BJ (cell line): ENCODE data around the gene JMJD7. TPM values are rescaled to one million over a fixed set of nuclear protein-coding genes. Genes with fewer than 3 reads are reported as not detected.

Experiments used
- CTCF ChIA-PET: fragments of 350-600 bp; formaldehyde crosslinking; extraction: SDS; loops from one replicate; lab custom pipeline; 2021; ENCODE audit warnings: antibody characterized with exemption, inconsistent platforms; lab: Yijun Ruan, JAX
- POLR2A ChIA-PET: fragments of 300-600 bp; sonication (Branson Sonifier 250); formaldehyde crosslinking; extraction: SDS; loops from one replicate; lab custom pipeline; 2021; ENCODE audit warnings: antibody characterized with exemption; lab: Charles Lee
- DNase-seq: peaks from one replicate; pipeline ENCODE4 v3.0.0-alpha.2; 2011; ENCODE audit warnings: low read depth
- H3K27me3 ChIP-seq: 2 replicates; pipeline ENCODE4 v1.6.0; 2011; ENCODE audit warnings: low read length; ENCODE audit not compliant: control insufficient read depth, insufficient read depth
- H3K36me3 ChIP-seq: 2 replicates; pipeline ENCODE4 v1.5.1; 2011; ENCODE audit warnings: low read length; ENCODE audit not compliant: control insufficient read depth, insufficient read depth
- H3K4me3 ChIP-seq: 2 replicates; pipeline ENCODE4 v1.5.1; 2011; ENCODE audit warnings: low read depth, mild to moderate bottlenecking, control low read depth, low read length
- CTCF ChIP-seq: IDR thresholded peaks from 2 replicates; pipeline ENCODE4 v1.5.1; 2011; ENCODE audit warnings: low read depth, mild to moderate bottlenecking, control low read depth, inconsistent platforms, low read length, moderate library complexity; ENCODE audit not compliant: insufficient read depth
- polyA plus RNA-seq: library from polyadenylated mRNA; depleted of rRNA; stranded (reverse); fragments of >200 nt; gene quantifications from 2 replicates; pipeline ENCODE4 v1.2.3, GENCODE V29; 2011

Gene JMJD7
- polyA plus RNA-seq, 1 experiment = 3.4 TPM

GRCh38 chr15:41832208-41832607 is 4.3 kb downstream of the JMJD7 start:
- DNase-seq = no peak
- peaks cover 4% of the 10 kb centered on the region for H3K36me3 ChIP-seq
- H3K4me3 ChIP-seq = no peak overlapping the region
- no peaks in the 10 kb centered on the region for H3K27me3 ChIP-seq
- POLR2A ChIA-PET = no interaction called here
- CTCF ChIA-PET = interaction anchor here (0.6 kb wide), 1 partner anchor 365 kb away, joined by 3 read pairs; no protein-coding TSS in a partner anchor
- TF ChIP-seq CTCF = no peak

- POLR2A ChIA-PET = no interaction called here
- no peak overlapping the region for H3K4me3 ChIP-seq
- DNase-seq = no peak
- CTCF ChIA-PET = interaction anchor here (1.3 kb wide), 1 partner anchor 11 kb away, joined by 3 read pairs; no protein-coding TSS in a partner anchor
- peaks cover 4% of the 10 kb centered on the region for H3K36me3 ChIP-seq
- no peaks in the 10 kb centered on the region for H3K27me3 ChIP-seq
- TF ChIP-seq CTCF = no peak
Measured at GRCh38 chr15:41832875-41833274, 5.0 kb downstream of the JMJD7 start.

- Histone ChIP-seq H3K27me3 (no peaks in the 10 kb centered on the region), H3K36me3 (peaks cover 4% of the 10 kb centered on the region), H3K4me3 (no peak overlapping the region)
- DNase-seq = no peak
- no peak for TF ChIP-seq CTCF
- POLR2A ChIA-PET = no interaction called here
- CTCF ChIA-PET = no interaction called here
Measured at GRCh38 chr15:41834096-41834495, 6.2 kb downstream of the JMJD7 start.

- Histone ChIP-seq H3K36me3 (peaks cover 5% of the 10 kb centered on the region), H3K27me3 (no peaks in the 10 kb centered on the region), H3K4me3 (no peak overlapping the region)
- POLR2A ChIA-PET = no interaction called here
- TF ChIP-seq CTCF = no peak
- no peak for DNase-seq
- CTCF ChIA-PET = no interaction called here
Measured at GRCh38 chr15:41836073-41836472, 8.2 kb downstream of the JMJD7 start.

GRCh38 chr15:41836713-41837454 is 9.0 kb downstream of the JMJD7 start:
- Histone ChIP-seq H3K36me3 (peaks cover 4% of the 10 kb centered on the region), H3K4me3 (no peak overlapping the region), H3K27me3 (no peaks in the 10 kb centered on the region)
- CTCF ChIA-PET = no interaction called here
- TF ChIP-seq CTCF = no peak
- POLR2A ChIA-PET = no interaction called here
- no peak for DNase-seq
